ENCODE measurements around the gene GTF2E1. TPM values are rescaled to one million over a fixed set of nuclear protein-coding genes. Genes with fewer than 3 reads are reported as not detected.
A peak's percentile ranks its signal among the peaks of the same experiment; 100 is the strongest.

The GTF2E1 gene
- 10 to 100 TPM in 3 of 4 donors, 1 to 10 TPM in 1; 9.0 to 32.4 (median 14.5) TPM for total RNA-seq

DNA sequence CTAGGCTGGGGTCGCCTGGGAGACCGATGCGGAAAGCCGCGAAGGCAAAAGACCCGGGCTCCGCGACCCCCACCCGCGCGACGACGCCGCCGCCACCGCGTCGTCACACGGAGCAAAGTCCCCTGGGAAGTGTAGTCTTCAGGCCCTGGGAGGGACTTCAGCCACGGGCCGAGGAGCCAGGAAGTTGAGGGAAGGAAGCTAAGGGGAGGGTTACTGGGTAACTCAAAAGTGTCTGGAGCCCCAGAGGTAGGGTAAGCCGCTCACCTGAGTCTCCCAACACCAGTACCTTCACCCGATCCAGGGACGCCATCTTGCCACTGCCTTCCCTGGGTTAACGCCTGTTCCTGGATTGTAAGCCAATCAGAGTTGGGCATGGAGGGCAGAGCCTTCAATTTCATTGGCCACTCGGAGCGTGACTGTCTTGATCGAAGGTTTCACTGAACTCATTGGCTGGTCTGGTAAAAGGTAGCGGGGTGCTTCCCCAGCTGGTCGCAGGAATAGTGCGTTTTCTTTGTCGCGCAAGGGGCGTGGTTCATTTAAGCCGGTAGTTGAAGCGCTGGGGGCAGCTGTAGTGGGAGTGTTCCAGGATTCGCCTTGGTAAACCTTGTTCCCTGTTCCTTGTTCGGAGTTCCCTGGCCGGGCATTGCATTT is at the start of gene GTF2E1, which contains the start of gene RABL3:
Gene GTF2E1 (plus strand): TSS at position 547 of the 651 bp plus-strand sequence. CDS start 7,809 bp downstream, outside the sequence.
Gene RABL3 (minus strand): TSS at position 319 of the 651 bp plus-strand sequence. CDS start 9 bp downstream, at position 310.
- 0 to 1% methylated on average over 4 to 39 of the region's 39 CpGs for WGBS, 2 donors (ENCODE audit: low coverage in 1 of 2)
- in situ Hi-C loops (cut with MboI; ENCODE audit: low pct_ligation_motif_present in 1 of 4, low pct_unique_long_range_greater_than_20kb in 1 of 4, low sequenced_read_pairs in 3 of 4) (loop anchor here in 1 of 4 donors (25.0 kb wide), 1 partner anchor 155 kb away; the partner anchor contains the start of gene NDUFB4), intact Hi-C loops (cut with DNase I; ENCODE audit: low total_unique reads) (no loop called here)
- H3K36me3 ChIP-seq = peaks cover 0 to 11% (median 6%) of the 10 kb centered on the region in 4 donors
- TF ChIP-seq EP300 (IDR thresholded peaks at IDR 0.05; ENCODE audit: low read depth) = no peak
- TF ChIP-seq POLR2A (IDR thresholded peaks at IDR 0.05) = peak; percentile 86
- TF ChIP-seq, protein P1, sequence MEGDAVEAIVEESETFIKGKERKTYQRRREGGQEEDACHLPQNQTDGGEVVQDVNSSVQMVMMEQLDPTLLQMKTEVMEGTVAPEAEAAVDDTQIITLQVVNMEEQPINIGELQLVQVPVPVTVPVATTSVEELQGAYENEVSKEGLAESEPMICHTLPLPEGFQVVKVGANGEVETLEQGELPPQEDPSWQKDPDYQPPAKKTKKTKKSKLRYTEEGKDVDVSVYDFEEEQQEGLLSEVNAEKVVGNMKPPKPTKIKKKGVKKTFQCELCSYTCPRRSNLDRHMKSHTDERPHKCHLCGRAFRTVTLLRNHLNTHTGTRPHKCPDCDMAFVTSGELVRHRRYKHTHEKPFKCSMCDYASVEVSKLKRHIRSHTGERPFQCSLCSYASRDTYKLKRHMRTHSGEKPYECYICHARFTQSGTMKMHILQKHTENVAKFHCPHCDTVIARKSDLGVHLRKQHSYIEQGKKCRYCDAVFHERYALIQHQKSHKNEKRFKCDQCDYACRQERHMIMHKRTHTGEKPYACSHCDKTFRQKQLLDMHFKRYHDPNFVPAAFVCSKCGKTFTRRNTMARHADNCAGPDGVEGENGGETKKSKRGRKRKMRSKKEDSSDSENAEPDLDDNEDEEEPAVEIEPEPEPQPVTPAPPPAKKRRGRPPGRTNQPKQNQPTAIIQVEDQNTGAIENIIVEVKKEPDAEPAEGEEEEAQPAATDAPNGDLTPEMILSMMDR (IDR thresholded peaks at IDR 0.05) = no peak
- TF ChIP-seq POLR2AphosphoS5 (IDR thresholded peaks at IDR 0.05) = peak; percentile 80 to 91 (median 90)
- H3K4me1 ChIP-seq = peaks cover 11 to 20% (median 17%) of the 10 kb centered on the region in 4 donors
- H3K27me3 ChIP-seq = no peaks in the 10 kb centered on the region
- DNase-seq = peak; percentile 98
- H3K4me3 ChIP-seq = peak within 1 kb of the TSS; percentile 71 to 91 (median 83)
- peak within 1 kb of the TSS; percentile 90 to 98 (median 94) for H3K27ac ChIP-seq
- peaks cover 3 to 4% of the 10 kb centered on the region in 2 donors for H3K9me3 ChIP-seq

DNA sequence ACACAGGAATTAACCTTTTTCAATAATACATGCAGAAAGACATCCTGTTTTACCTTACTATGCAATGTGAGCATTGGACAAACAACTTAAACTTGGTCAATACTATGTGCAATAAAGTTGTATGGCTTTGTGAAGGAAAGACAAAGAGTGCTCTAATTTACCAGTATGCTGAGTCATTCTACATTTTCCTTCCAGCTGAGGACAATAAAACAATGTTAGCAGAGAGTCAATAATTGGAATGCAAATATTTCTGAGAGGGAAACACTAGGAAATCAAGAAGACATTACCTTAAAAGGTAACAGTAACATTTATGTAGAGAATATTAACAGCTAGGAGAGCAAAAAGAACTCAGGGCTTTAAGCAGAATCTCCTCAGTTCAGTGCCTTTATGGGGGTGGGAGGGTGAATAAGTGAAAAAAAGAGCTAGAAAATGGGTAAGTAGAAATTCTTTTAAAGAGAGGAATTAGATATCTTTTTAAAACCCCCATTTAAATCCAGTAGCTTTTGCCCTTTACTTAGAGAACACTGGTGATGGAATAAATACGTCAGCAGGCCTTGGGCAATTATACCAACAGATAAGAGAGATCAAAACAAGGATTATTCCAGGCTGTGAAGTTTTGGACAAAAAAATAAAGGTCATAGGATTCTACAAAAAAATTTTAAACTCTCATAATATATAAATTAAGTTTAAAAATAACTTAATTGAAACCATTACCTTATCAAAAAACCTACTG is 48.9 kb upstream of the GTF2E1 start:
- H3K27ac ChIP-seq = peak overlapping the region; percentile 51 to 74 (median 60)
- no peak for DNase-seq

DNA sequence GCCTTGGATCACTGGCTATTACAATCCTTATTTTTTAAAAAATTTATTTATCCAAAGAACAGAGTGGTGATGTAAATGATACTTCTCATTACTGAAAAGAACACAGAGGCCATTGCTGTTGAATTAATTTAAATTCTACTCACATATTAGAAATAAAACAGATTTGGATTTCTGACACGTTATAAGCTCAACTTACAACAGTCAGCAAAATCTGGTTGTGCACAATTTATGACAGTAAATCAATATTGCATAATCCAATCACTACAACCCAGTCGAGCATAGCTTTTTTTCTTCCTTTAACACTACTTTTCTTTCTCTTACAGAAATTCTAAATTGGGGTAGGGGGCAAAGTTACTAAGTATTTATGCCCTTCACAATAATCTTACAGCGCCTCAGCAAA is 43.2 kb upstream of the GTF2E1 start:
- intact Hi-C loops (cut with DNase I; ENCODE audit: low total_unique reads) (no loop called here), in situ Hi-C loops (cut with MboI; ENCODE audit: low pct_ligation_motif_present in 1 of 4, low pct_unique_long_range_greater_than_20kb in 1 of 4, low sequenced_read_pairs in 3 of 4) (no loop called here)
- no peak for TF ChIP-seq EP300 (IDR thresholded peaks at IDR 0.05; ENCODE audit: low read depth)
- TF ChIP-seq POLR2A (IDR thresholded peaks at IDR 0.05) = no peak
- TF ChIP-seq, protein P1 (IDR thresholded peaks at IDR 0.05) = no peak
- no peak for TF ChIP-seq POLR2AphosphoS5 (IDR thresholded peaks at IDR 0.05)
- Histone ChIP-seq H3K4me1 (no peaks in the 10 kb centered on the region), H3K4me3 (no peak overlapping the region), H3K9me3 (no peaks in the 10 kb centered on the region), H3K27me3 (no peaks in the 10 kb centered on the region), H3K36me3 (peaks cover 0 to 14% (median 0%) of the 10 kb centered on the region in 4 donors), H3K27ac (no peak overlapping the region)
- no peak for DNase-seq
- 78 to 91% methylated on average over 2 to 3 of the region's 3 CpGs for WGBS, 2 donors (ENCODE audit: low coverage in 1 of 2)

More for the DNA sequence above, 48.9 kb upstream of the GTF2E1 start:
- WGBS, 2 donors (ENCODE audit: low coverage in 1 of 2) = 29 to 41% methylated on average over 1 of the region's 1 CpG
- Histone ChIP-seq H3K4me3 (no peak overlapping the region), H3K4me1 (peaks cover 0 to 21% (median 11%) of the 10 kb centered on the region in 4 donors), H3K9me3 (no peaks in the 10 kb centered on the region), H3K36me3 (peaks cover 0 to 9% (median 0%) of the 10 kb centered on the region in 4 donors), H3K27me3 (no peaks in the 10 kb centered on the region)
- no peak for TF ChIP-seq POLR2A (IDR thresholded peaks at IDR 0.05)
- TF ChIP-seq EP300 (IDR thresholded peaks at IDR 0.05; ENCODE audit: low read depth) = no peak
- TF ChIP-seq, protein P1 (IDR thresholded peaks at IDR 0.05) = no peak
- peak in 2 of 3 donors; percentile 55 to 71 for TF ChIP-seq POLR2AphosphoS5 (IDR thresholded peaks at IDR 0.05)
- intact Hi-C loops (cut with DNase I; ENCODE audit: low total_unique reads) = no loop called here
- in situ Hi-C loops (cut with MboI; ENCODE audit: low pct_ligation_motif_present in 1 of 4, low pct_unique_long_range_greater_than_20kb in 1 of 4, low sequenced_read_pairs in 3 of 4) = no loop called here
